GM12878 (cell line): Measurements from ENCODE around the gene PPEF1. TPM values are rescaled to one million over a fixed set of nuclear protein-coding genes. Genes with fewer than 3 reads are reported as not detected.

Experiments used
- ATAC-seq: fragments of 200-7000 bp; cut with Tn5 transposase; 3 replicates; pipeline ENCODE4 v1.9.1; 2020; ENCODE audit warnings: mild to moderate bottlenecking, moderate library complexity
- BruUV-seq: library from RNA; stranded (reverse); fragments of 400-500 nt; replicated peaks from 2 replicates; lab custom pipeline; 2021; lab: Mats Ljungman, UMichigan
- CTCF ChIA-PET: fragments of 300-600 bp; sonication (Branson Sonifier 250); formaldehyde crosslinking; extraction: SDS; loops from one replicate; lab custom pipeline; 2021; ENCODE audit warnings: inconsistent platforms; lab: Yijun Ruan, JAX
- POLR2A ChIA-PET: fragments of 350-600 bp; formaldehyde crosslinking; extraction: SDS; loops from one replicate; lab custom pipeline; 2021; ENCODE audit warnings: inconsistent platforms; lab: Charles Lee
- RAD21 ChIA-PET: fragments of 300-600 bp; sonication (Branson Sonifier 250); formaldehyde crosslinking; loops from one replicate; lab custom pipeline; 2023; ENCODE audit warnings: antibody characterized with exemption; ENCODE audit not compliant: unreplicated experiment; lab: Charles Lee
- SMC1A ChIA-PET: fragments of 300-600 bp; sonication (Branson Sonifier 250); formaldehyde crosslinking; loops from one replicate; lab custom pipeline; 2023; ENCODE audit not compliant: unreplicated experiment, uncharacterized antibody; lab: Charles Lee
- DNase-seq: peaks from one replicate; pipeline ENCODE4 v3.0.0-alpha.2; 2011; ENCODE audit warnings: low read depth, low spot score
- FAIRE-seq: peaks from 3 replicates; lab custom pipeline; 2011; peaks lifted over from hg19 to GRCh38; lab: Jason Lieb, UNC
- H2AFZ ChIP-seq: 2 replicates; pipeline ENCODE4 v1.6.0; 2011; ENCODE audit warnings: low read depth, low read length, control low read depth; ENCODE audit not compliant: control insufficient read depth
- H3K27ac ChIP-seq: 2 replicates; pipeline ENCODE4 v1.5.1; 2011; ENCODE audit warnings: control low read depth; ENCODE audit not compliant: control insufficient read depth, insufficient read depth
- H3K27me3 ChIP-seq, 2 experiments: replicated peaks in 1 of 2; 2 replicates each; pipeline versions ENCODE4 v1.6.0 to v1.6.1; 2011; ENCODE audit warnings: low read length in 1 of 2; ENCODE audit not compliant: control insufficient read depth in 2 of 2, insufficient read depth in 2 of 2
- H3K36me3 ChIP-seq, 2 experiments: 2 replicates each; pipeline ENCODE4 v1.5.1; 2011; ENCODE audit warnings: low read length in 1 of 2; ENCODE audit not compliant: control insufficient read depth in 2 of 2, insufficient read depth in 2 of 2
- H3K4me1 ChIP-seq: 2 replicates; pipeline ENCODE4 v1.6.1; 2011; ENCODE audit warnings: mild to moderate bottlenecking, low read length, moderate library complexity, mixed read lengths; ENCODE audit not compliant: control insufficient read depth, insufficient read depth
- H3K4me2 ChIP-seq: 2 replicates; pipeline ENCODE4 v1.6.0; 2011; ENCODE audit warnings: control low read depth; ENCODE audit not compliant: control insufficient read depth, insufficient read depth
- H3K4me3 ChIP-seq: fragments of 200-600 bp; sonication (generic); 2 replicates; pipeline ENCODE4 v1.5.1; 2016
- H3K79me2 ChIP-seq: 2 replicates; pipeline ENCODE4 v1.6.0; 2011; ENCODE audit warnings: low read length; ENCODE audit not compliant: control insufficient read depth, insufficient read depth
- H3K9ac ChIP-seq: 2 replicates; pipeline ENCODE4 v1.8.0; 2011; ENCODE audit warnings: low read length, control low read depth, mixed read lengths; ENCODE audit not compliant: control insufficient read depth, insufficient read depth
- H3K9me3 ChIP-seq: replicated peaks from 3 replicates; pipeline ENCODE4 v1.5.1; 2011; ENCODE audit warnings: mild to moderate bottlenecking, low read length; ENCODE audit not compliant: control insufficient read depth, insufficient read depth
- H4K20me1 ChIP-seq: 2 replicates; pipeline ENCODE4 v1.6.0; 2011; ENCODE audit not compliant: control insufficient read depth, insufficient read depth
- CHD1 ChIP-seq: IDR thresholded peaks from 2 replicates; pipeline ENCODE4 v1.6.1; 2012; ENCODE audit warnings: low read depth, low read length, improper control_type of control experiment
- FOS ChIP-seq: IDR thresholded peaks from 3 replicates; pipeline ENCODE4 v1.6.1; 2011; ENCODE audit warnings: borderline replicate concordance; ENCODE audit not compliant: insufficient read length; ENCODE audit errors: extremely low read depth
- HDAC6 ChIP-seq: fragments of 200-600 bp; sonication (generic); IDR thresholded peaks from one replicate; pipeline ENCODE4 v1.8.0; 2017; ENCODE audit warnings: antibody characterized with exemption; ENCODE audit not compliant: unreplicated experiment
- KLF5 ChIP-seq: fragments of 450-650 bp; IDR thresholded peaks from 2 replicates; pipeline ENCODE4 v1.6.1; 2014; ENCODE audit warnings: mild to moderate bottlenecking; ENCODE audit not compliant: partially characterized antibody
- MEF2A ChIP-seq: IDR thresholded peaks from 2 replicates; pipeline ENCODE4 v1.6.1; 2011; ENCODE audit warnings: low read depth, mild to moderate bottlenecking, low read length, moderate library complexity; ENCODE audit not compliant: insufficient read depth
- MLLT1 ChIP-seq: fragments of 450-650 bp; IDR thresholded peaks from 2 replicates; pipeline ENCODE4 v1.6.1; 2016; ENCODE audit warnings: mild to moderate bottlenecking
- MYC ChIP-seq: IDR thresholded peaks from 2 replicates; pipeline ENCODE4 v1.6.1; 2011; ENCODE audit warnings: mild to moderate bottlenecking, low read length, moderate library complexity, inconsistent platforms; ENCODE audit not compliant: insufficient read depth, insufficient replicate concordance, insufficient read length, severe bottlenecking
- REST ChIP-seq: IDR thresholded peaks from 2 replicates; pipeline ENCODE4 v1.6.1; 2012; ENCODE audit warnings: mild to moderate bottlenecking, low read depth, low read length
- SMAD1 ChIP-seq: fragments of 450-650 bp; IDR thresholded peaks from 2 replicates; pipeline ENCODE4 v1.6.1; 2018; ENCODE audit warnings: mild to moderate bottlenecking, low read depth; ENCODE audit not compliant: partially characterized antibody
- SREBF2 ChIP-seq: IDR thresholded peaks from 2 replicates; pipeline ENCODE4 v1.6.1; 2012; ENCODE audit warnings: mild to moderate bottlenecking, low read length
- TBL1XR1 ChIP-seq: IDR thresholded peaks from 2 replicates; pipeline ENCODE4 v1.6.1; 2012; ENCODE audit warnings: low read depth, low read length, improper control_type of control experiment
- ZNF274 ChIP-seq: IDR thresholded peaks from one replicate; pipeline ENCODE4 v1.8.0; 2011; ENCODE audit not compliant: insufficient read length, insufficient read depth
- WGBS: methylation state at CpG from one replicate; pipeline ENCODE4 v1.1.6; 2016; ENCODE audit warnings: low lambda C conversion rate; ENCODE audit not compliant: insufficient replicate concordance, insufficient coverage; ENCODE audit errors: missing lambda C conversion rate; 5-methylcytosine and 5-hydroxymethylcytosine counted together
- in situ Hi-C: fragments of 300-500 bp; cut with MboI; formaldehyde crosslinking; loops from 9 replicates; pipeline ENCODE4 v1.14.3; 2018; ENCODE audit warnings: mixed read lengths
- intact Hi-C: fragments of 100-400 bp; cut with micrococcal nuclease; formaldehyde crosslinking; loops from one replicate; pipeline ENCODE4 v1.14.2; 2022; ENCODE audit not compliant: unreplicated experiment
- polyA plus RNA-seq, 11 experiments: library from polyadenylated mRNA; depleted of rRNA in 4 of 11; unstranded in 6 of 11; stranded (reverse) in 5 of 11; fragments of >200 nt; fragmentation: Nextera tagmentation in 4 of 11; fragmentation: Illumina TruSeq in 1 of 11; extraction: Ambion mirVana in 4 of 11; extraction: Trizol in 1 of 11; gene quantifications; 1 replicate in 1 of 11; 2 replicates in 10 of 11; pipeline versions ENCODE4 v1.2.1 to v1.2.3, GENCODE V29; 2011 to 2016; ENCODE audit warnings: inconsistent platforms in 2 of 11, missing spikeins in 2 of 11, low read depth in 1 of 11
- total RNA-seq, 4 experiments: library from RNA; depleted of rRNA in 3 of 4; stranded (reverse); fragments of >200 nt in 3 of 4; fragmentation: Illumina TruSeq in 1 of 4; extraction: Trizol in 1 of 4; gene quantifications; 2 replicates each; pipeline versions ENCODE4 v1.2.1 to v1.2.3, GENCODE V29; 2013 to 2021

The PPEF1 gene
- total and polyA plus RNA-seq, 10 of the 15 experiments (the other 5 are each of a cell fraction or from before 2014, with no cell fraction given) = 0.24 to 2.2 (median 0.50) TPM

- no peak for TF ChIP-seq MEF2A
- no peak for TF ChIP-seq SREBF2
- no peak for TF ChIP-seq HDAC6
- TF ChIP-seq REST = no peak
- TF ChIP-seq MLLT1 = no peak
Measured at GRCh38 chrX:18757956-18758932, 50.8 kb downstream of the PPEF1 start (continued).

GRCh38 chrX:18761750-18762149, 54.3 kb downstream of the PPEF1 start:
- WGBS = 20% methylated on average over 3 of the region's 3 CpGs
- no peaks in the 10 kb centered on the region for H3K79me2 ChIP-seq
- H3K4me2 ChIP-seq = no peak overlapping the region
- H3K4me1 ChIP-seq = no peaks in the 10 kb centered on the region
- no peak for DNase-seq
- POLR2A ChIA-PET = no interaction called here
- intact Hi-C loops (loop anchor here (10.0 kb wide), 1 partner anchor 367 kb away; no protein-coding TSS in a partner anchor), in situ Hi-C loops (no loop called here)
- H4K20me1 ChIP-seq = no peaks in the 10 kb centered on the region
- no peaks in the 10 kb centered on the region for H3K36me3 ChIP-seq
- SMC1A ChIA-PET = no interaction called here
- H3K9me3 ChIP-seq = no peaks in the 10 kb centered on the region
- RAD21 ChIA-PET = no interaction called here
- no peak overlapping the region for H3K27ac ChIP-seq
- ATAC-seq = no peak
- CTCF ChIA-PET = no interaction called here
- no peaks in the 10 kb centered on the region for H3K27me3 ChIP-seq
- H3K9ac ChIP-seq = no peak overlapping the region
- FAIRE-seq = no peak
- H3K4me3 ChIP-seq = no peak overlapping the region
- no TSS peak for BruUV-seq
- no peak overlapping the region for H2AFZ ChIP-seq
- TF ChIP-seq ZNF274 = no peak
- no peak for TF ChIP-seq TBL1XR1
- TF ChIP-seq REST = no peak
- no peak for TF ChIP-seq KLF5
- TF ChIP-seq FOS = no peak
- no peak for TF ChIP-seq MYC
- no peak for TF ChIP-seq CHD1
- no peak for TF ChIP-seq SMAD1
